CD8-positive, alpha-beta memory T cell (primary cell): ENCODE measurements around the gene RBM18. TPM values are rescaled to one million over a fixed set of nuclear protein-coding genes. Genes with fewer than 3 reads are reported as not detected.

Experiments used
- CTCF ChIA-PET: fragments of 350-600 bp; sonication (Branson Sonifier 250); formaldehyde crosslinking; loops from one replicate; lab custom pipeline; 2021; ENCODE audit warnings: antibody characterized with exemption; lab: Charles Lee
- POLR2A ChIA-PET: fragments of 350-600 bp; sonication (Branson Sonifier 250); formaldehyde crosslinking; loops from one replicate; lab custom pipeline; 2021; ENCODE audit warnings: antibody characterized with exemption; lab: Charles Lee
- DNase-seq, 5 donors: peaks; one replicate each; pipeline versions ENCODE4 v3.0.0 to v3.0.0-alpha.2; 2020 to 2022; ENCODE audit warnings: mixed read lengths in 1 of 5
- H3K27ac ChIP-seq: one replicate; pipeline ENCODE4 v1.7.0; 2013; ENCODE audit warnings: low read depth, mild to moderate bottlenecking, low read length, moderate library complexity
- H3K27me3 ChIP-seq: 2 replicates; pipeline ENCODE4 v1.7.0; 2013; ENCODE audit warnings: low read length, mild to moderate bottlenecking; ENCODE audit not compliant: insufficient read depth, poor library complexity, severe bottlenecking
- H3K36me3 ChIP-seq: 2 replicates; pipeline ENCODE4 v1.7.0; 2013; ENCODE audit warnings: mild to moderate bottlenecking, low read length, moderate library complexity; ENCODE audit not compliant: insufficient read depth
- H3K4me1 ChIP-seq: 2 replicates; pipeline ENCODE4 v1.7.0; 2013; ENCODE audit warnings: mild to moderate bottlenecking, low read length, moderate library complexity; ENCODE audit not compliant: insufficient read depth
- H3K4me3 ChIP-seq: 2 replicates; pipeline ENCODE4 v1.7.0; 2013; ENCODE audit warnings: mild to moderate bottlenecking, low read length
- H3K9me3 ChIP-seq: 2 replicates; pipeline ENCODE4 v1.7.0; 2013; ENCODE audit warnings: mild to moderate bottlenecking, low read length
- H3K27ac Mint-ChIP-seq, 8 donors: one replicate each; pipeline ENCODE4 v1.8.0; 2020 to 2021; ENCODE audit warnings: mixed read lengths in 8 of 8, mild to moderate bottlenecking in 6 of 8, inconsistent platforms in 3 of 8, moderate library complexity in 3 of 8
- H3K27me3 Mint-ChIP-seq, 2 donors: one replicate each; pipeline ENCODE4 v1.8.0; 2020 to 2021; ENCODE audit warnings: mixed read lengths in 2 of 2, mild to moderate bottlenecking in 1 of 2, moderate library complexity in 1 of 2
- H3K36me3 Mint-ChIP-seq, 3 donors: one replicate each; pipeline ENCODE4 v1.8.0; 2020 to 2021; ENCODE audit warnings: mixed read lengths in 3 of 3, inconsistent platforms in 1 of 3, mild to moderate bottlenecking in 1 of 3
- H3K4me1 Mint-ChIP-seq, 3 donors: one replicate each; pipeline ENCODE4 v1.8.0; 2020 to 2021; ENCODE audit warnings: mixed read lengths in 3 of 3, inconsistent platforms in 1 of 3, mild to moderate bottlenecking in 1 of 3
- H3K4me3 Mint-ChIP-seq, 7 donors: one replicate each; pipeline ENCODE4 v1.8.0; 2020 to 2021; ENCODE audit warnings: mixed read lengths in 7 of 7, mild to moderate bottlenecking in 6 of 7, moderate library complexity in 4 of 7, inconsistent platforms in 2 of 7
- H3K9me3 Mint-ChIP-seq, 5 donors: one replicate each; pipeline ENCODE4 v1.8.0; 2020 to 2022; ENCODE audit warnings: mixed read lengths in 5 of 5, mild to moderate bottlenecking in 3 of 5, moderate library complexity in 2 of 5, inconsistent platforms in 1 of 5
- polyA plus RNA-seq: library from polyadenylated mRNA; unstranded; fragments of 300-500 nt; fragmentation: Illumina TruSeq; gene quantifications from one replicate; pipeline ENCODE4 v1.2.3, GENCODE V29; 2021
- total RNA-seq, 2 experiments: library from RNA; stranded (reverse); gene quantifications; one replicate each; pipeline ENCODE4 v1.2.3, GENCODE V29; 2021

The RBM18 gene
- total RNA-seq = 10 to 100 TPM; 36.6 to 37.4 TPM
- polyA plus RNA-seq = 26.2 TPM

DNA sequence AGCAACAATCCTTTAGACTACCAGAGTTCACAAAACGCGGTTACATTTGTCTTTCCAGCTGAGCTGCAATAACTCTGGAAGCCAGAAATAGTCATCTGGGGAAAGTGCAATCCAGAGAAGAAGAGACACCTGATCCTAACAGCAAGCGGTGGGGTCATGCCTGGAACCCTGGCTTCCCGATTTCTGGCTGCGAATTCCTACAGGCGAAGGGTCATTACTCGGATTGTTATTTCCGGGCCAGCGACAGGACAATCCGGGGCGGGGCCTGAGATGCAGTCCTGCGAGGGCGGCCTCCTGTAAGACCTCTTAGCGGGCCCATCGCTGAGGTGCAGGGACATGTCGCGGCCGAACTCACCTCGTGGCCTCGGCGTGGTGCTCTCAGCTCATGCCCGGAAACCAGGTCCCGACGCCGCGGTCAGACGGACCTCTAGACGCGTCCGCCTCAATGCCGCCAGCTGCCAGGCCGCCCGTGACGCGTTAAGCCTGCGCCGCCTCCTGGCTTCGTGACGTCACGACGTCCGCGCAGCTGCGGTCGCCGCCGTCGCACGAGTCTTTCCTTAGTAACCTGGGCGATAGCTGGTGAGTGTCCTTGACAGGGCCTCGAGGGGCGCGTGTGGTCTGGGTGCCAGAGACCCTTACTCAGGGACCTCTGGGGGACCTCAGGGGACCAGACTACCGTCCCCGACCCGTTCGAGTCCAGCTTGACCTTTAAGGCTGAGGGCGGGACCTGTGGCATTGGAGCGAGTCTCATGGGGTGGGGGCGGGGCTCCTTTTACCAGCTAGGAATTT lies at the start of gene RBM18, which contains the start of gene MRRF:
Gene RBM18 (minus strand): TSS at position 481 of the 789 bp plus-strand sequence. CDS start 3,348 bp downstream, outside the sequence.
Gene MRRF (plus strand): TSS at position 523 of the 789 bp plus-strand sequence. CDS start 6,010 bp downstream, outside the sequence.
- POLR2A ChIA-PET = interaction anchor here (0.6 to 2.0 kb wide), 7 partner anchors 105 to 1685 kb away, joined by 3 to 6 read pairs (median 3); partner anchors contain the start of genes CDK5RAP2, MORN5, NDUFA8 and RABGAP1
- H3K4me1 Mint-ChIP-seq = peaks cover 51 to 72% (median 72%) of the 10 kb centered on the region in 3 donors
- H3K36me3 ChIP-seq = peaks cover 11% of the 10 kb centered on the region
- H3K4me1 ChIP-seq = peaks cover 38% of the 10 kb centered on the region
- H3K27ac ChIP-seq = peak within 1 kb of the TSS; percentile 98
- H3K4me3 Mint-ChIP-seq = peak within 1 kb of the TSS; percentile 92 to 99 (median 98)
- peak within 1 kb of the TSS; percentile 78 for H3K4me3 ChIP-seq
- no peaks in the 10 kb centered on the region for H3K9me3 Mint-ChIP-seq
- no peaks in the 10 kb centered on the region for H3K27me3 ChIP-seq
- H3K27me3 Mint-ChIP-seq = no peaks in the 10 kb centered on the region
- CTCF ChIA-PET = interaction anchor here (0.7 to 2.0 kb wide), 4 partner anchors 9 to 165 kb away, joined by 3 to 5 read pairs (median 3); partner anchors contain the start of genes MORN5 and NDUFA8
- peaks cover 0 to 44% (median 12%) of the 10 kb centered on the region in 3 donors for H3K36me3 Mint-ChIP-seq
- H3K27ac Mint-ChIP-seq = peak within 1 kb of the TSS; percentile 97 to 100 (median 100)
- no peaks in the 10 kb centered on the region for H3K9me3 ChIP-seq
- DNase-seq = peak; percentile 82 to 92 (median 87)

DNA sequence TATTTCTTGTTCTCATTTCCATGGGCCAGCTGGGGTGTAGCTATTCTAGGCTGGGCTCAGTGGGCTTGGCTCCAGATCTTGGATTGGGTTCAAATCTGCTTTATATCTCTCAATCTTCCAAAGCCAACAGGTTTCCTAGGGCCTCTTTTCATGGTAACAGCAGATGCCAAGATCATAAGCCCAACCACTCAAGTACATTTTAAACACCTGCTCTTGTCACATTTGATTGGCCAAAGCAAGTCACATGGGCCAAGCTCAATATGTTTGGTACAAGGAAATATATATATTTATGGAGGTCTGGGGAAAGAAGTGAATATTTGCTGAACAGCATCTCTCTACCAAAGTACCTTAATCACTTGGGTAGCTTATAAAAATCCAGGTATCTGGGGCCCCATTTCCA lies 49.5 kb upstream of the RBM18 start:
- ChIA-PET CTCF (no interaction called here), POLR2A (no interaction called here)
- no peaks in the 10 kb centered on the region for H3K9me3 Mint-ChIP-seq
- Histone ChIP-seq H3K4me1 (no peaks in the 10 kb centered on the region), H3K36me3 (peaks cover 24% of the 10 kb centered on the region), H3K27ac (no peak overlapping the region), H3K27me3 (no peaks in the 10 kb centered on the region), H3K9me3 (no peaks in the 10 kb centered on the region), H3K4me3 (no peak overlapping the region)
- peaks cover 0 to 2% (median 0%) of the 10 kb centered on the region in 3 donors for H3K4me1 Mint-ChIP-seq
- no peak overlapping the region for H3K27ac Mint-ChIP-seq
- peaks cover 10 to 73% (median 18%) of the 10 kb centered on the region in 3 donors for H3K36me3 Mint-ChIP-seq
- no peak for DNase-seq
- no peak overlapping the region for H3K4me3 Mint-ChIP-seq
- H3K27me3 Mint-ChIP-seq = no peaks in the 10 kb centered on the region

DNA sequence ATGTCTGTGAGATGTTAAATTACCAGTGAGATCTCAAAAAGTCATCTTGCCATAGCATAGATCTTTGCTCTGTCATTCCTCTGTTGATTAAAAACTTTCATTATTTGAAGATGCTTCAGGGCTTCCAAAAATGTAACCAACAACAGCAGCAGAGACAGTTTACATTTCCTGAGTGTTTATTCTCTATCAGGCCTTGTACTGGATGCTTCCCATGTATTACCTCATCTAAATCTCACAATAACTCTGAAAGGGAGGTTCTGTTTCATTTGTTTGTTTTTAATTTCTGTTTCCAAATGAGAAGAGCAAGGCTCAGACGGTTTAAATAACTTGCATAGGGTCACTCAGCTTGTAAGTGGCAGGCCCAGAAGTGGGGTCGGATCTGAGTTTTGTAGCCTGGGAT lies 45.2 kb upstream of the RBM18 start:
- Mint-ChIP-seq H3K27ac (no peak overlapping the region), H3K4me1 (peaks cover 0 to 4% (median 2%) of the 10 kb centered on the region in 3 donors), H3K4me3 (no peak overlapping the region), H3K27me3 (peaks cover 0 to 1% of the 10 kb centered on the region in 2 donors), H3K9me3 (no peaks in the 10 kb centered on the region), H3K36me3 (peaks cover 10 to 80% (median 24%) of the 10 kb centered on the region in 3 donors)
- CTCF ChIA-PET = no interaction called here
- POLR2A ChIA-PET = no interaction called here
- Histone ChIP-seq H3K4me1 (no peaks in the 10 kb centered on the region), H3K36me3 (peaks cover 34% of the 10 kb centered on the region), H3K27me3 (no peaks in the 10 kb centered on the region), H3K9me3 (no peaks in the 10 kb centered on the region), H3K4me3 (no peak overlapping the region), H3K27ac (no peak overlapping the region)
- DNase-seq = no peak

- H3K4me1 Mint-ChIP-seq = peaks cover 0 to 4% (median 2%) of the 10 kb centered on the region in 3 donors
- H3K36me3 Mint-ChIP-seq = peaks cover 6 to 76% (median 19%) of the 10 kb centered on the region in 3 donors
- Histone ChIP-seq H3K4me1 (no peaks in the 10 kb centered on the region), H3K4me3 (no peak overlapping the region), H3K27ac (no peak overlapping the region), H3K27me3 (no peaks in the 10 kb centered on the region), H3K36me3 (peaks cover 25% of the 10 kb centered on the region), H3K9me3 (no peaks in the 10 kb centered on the region)
- CTCF ChIA-PET = interaction anchor here (1.3 kb wide), 1 partner anchor 209 kb away, joined by 4 read pairs; no protein-coding TSS in a partner anchor
- no peaks in the 10 kb centered on the region for H3K9me3 Mint-ChIP-seq
- POLR2A ChIA-PET = no interaction called here
- no peak overlapping the region for H3K27ac Mint-ChIP-seq
- DNase-seq = no peak
- H3K27me3 Mint-ChIP-seq = peaks cover 0 to 1% of the 10 kb centered on the region in 2 donors
- no peak overlapping the region for H3K4me3 Mint-ChIP-seq
Measured at GRCh38 chr9:122307925-122308324, 43.3 kb upstream of the RBM18 start.

DNA sequence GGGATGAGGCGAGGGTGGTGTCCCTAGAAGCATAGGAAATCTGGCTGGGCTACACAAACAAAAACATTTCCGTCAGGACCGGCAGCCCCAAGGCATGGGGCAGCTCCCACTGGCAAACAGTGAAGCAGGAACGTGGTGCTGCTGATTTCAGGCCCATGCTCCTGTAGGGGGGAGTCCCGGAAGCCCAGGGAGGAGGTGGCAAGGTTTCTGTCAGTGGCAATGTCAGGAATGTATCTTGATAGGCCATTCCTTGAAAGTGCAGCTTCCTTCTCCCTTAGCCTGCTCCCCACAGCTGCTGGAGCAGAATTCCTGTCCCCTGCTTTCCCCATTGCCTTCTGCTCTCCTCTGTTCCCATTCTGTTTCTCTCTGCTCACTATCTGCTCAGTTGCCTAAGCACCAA lies 42.4 kb upstream of the RBM18 start:
- no peaks in the 10 kb centered on the region for H3K9me3 Mint-ChIP-seq
- POLR2A ChIA-PET = no interaction called here
- CTCF ChIA-PET = interaction anchor here (1.3 kb wide), 1 partner anchor 208 kb away, joined by 4 read pairs; no protein-coding TSS in a partner anchor

GRCh38 chr9:122302237-122303093 lies 37.8 kb upstream of the RBM18 start:
- H3K36me3 ChIP-seq = peaks cover 22% of the 10 kb centered on the region

More for the DNA sequence above, 42.4 kb upstream of the RBM18 start:
- Mint-ChIP-seq H3K27me3 (peaks cover 0 to 1% of the 10 kb centered on the region in 2 donors), H3K36me3 (peaks cover 7 to 76% (median 21%) of the 10 kb centered on the region in 3 donors), H3K4me1 (peaks cover 0 to 4% (median 2%) of the 10 kb centered on the region in 3 donors), H3K4me3 (no peak overlapping the region), H3K27ac (peak overlapping the region in 2 of 8 donors; percentile 18 to 61)
- Histone ChIP-seq H3K9me3 (no peaks in the 10 kb centered on the region), H3K4me1 (no peaks in the 10 kb centered on the region), H3K27ac (no peak overlapping the region), H3K4me3 (no peak overlapping the region), H3K36me3 (peaks cover 20% of the 10 kb centered on the region), H3K27me3 (no peaks in the 10 kb centered on the region)
- DNase-seq = no peak

GRCh38 chr9:122297512-122297911 lies 32.9 kb upstream of the RBM18 start:
- peaks cover 0 to 2% (median 0%) of the 10 kb centered on the region in 3 donors for H3K4me1 Mint-ChIP-seq
- ChIA-PET POLR2A (no interaction called here), CTCF (interaction anchor here (1.0 kb wide), 1 partner anchor 8 kb away, joined by 3 read pairs; no protein-coding TSS in a partner anchor)
- H3K4me1 ChIP-seq = no peaks in the 10 kb centered on the region
- DNase-seq = no peak
- H3K4me3 ChIP-seq = no peak overlapping the region
- no peaks in the 10 kb centered on the region for H3K9me3 Mint-ChIP-seq
- no peak overlapping the region for H3K4me3 Mint-ChIP-seq
- H3K27me3 Mint-ChIP-seq = no peaks in the 10 kb centered on the region
- H3K27ac ChIP-seq = no peak overlapping the region
- no peaks in the 10 kb centered on the region for H3K9me3 ChIP-seq
- H3K27me3 ChIP-seq = no peaks in the 10 kb centered on the region
- no peak overlapping the region for H3K27ac Mint-ChIP-seq
- H3K36me3 Mint-ChIP-seq = peaks cover 8 to 78% (median 33%) of the 10 kb centered on the region in 3 donors
- peaks cover 5% of the 10 kb centered on the region for H3K36me3 ChIP-seq

More at GRCh38 chr9:122302237-122303093, 37.8 kb upstream of the RBM18 start:
- POLR2A ChIA-PET = no interaction called here
- H3K27ac ChIP-seq = no peak overlapping the region
- peaks cover 0 to 1% of the 10 kb centered on the region in 2 donors for H3K27me3 Mint-ChIP-seq
- H3K9me3 Mint-ChIP-seq = no peaks in the 10 kb centered on the region
- no peak overlapping the region for H3K4me3 ChIP-seq
- DNase-seq = no peak
- CTCF ChIA-PET = no interaction called here
- no peak overlapping the region for H3K4me3 Mint-ChIP-seq
- H3K4me1 Mint-ChIP-seq = peaks cover 0 to 2% (median 0%) of the 10 kb centered on the region in 3 donors
- H3K4me1 ChIP-seq = no peaks in the 10 kb centered on the region
- peak overlapping the region in 2 of 8 donors; percentile 27 to 35 for H3K27ac Mint-ChIP-seq
- H3K27me3 ChIP-seq = no peaks in the 10 kb centered on the region
- H3K9me3 ChIP-seq = no peaks in the 10 kb centered on the region
- H3K36me3 Mint-ChIP-seq = peaks cover 11 to 77% (median 32%) of the 10 kb centered on the region in 3 donors
